HL-60 (cell line): ENCODE data around the gene APOH.

Experiments used
- CTCF ChIP-seq: IDR thresholded peaks from one replicate; pipeline ENCODE4 v1.5.1; 2011; ENCODE audit warnings: low read length, control low read depth, inconsistent platforms; ENCODE audit not compliant: insufficient read depth
- GABPA ChIP-seq: IDR thresholded peaks from 2 replicates; pipeline ENCODE4 v1.6.1; 2012; ENCODE audit warnings: low read depth
- REST ChIP-seq: IDR thresholded peaks from 2 replicates; pipeline ENCODE4 v1.6.1; 2012; ENCODE audit warnings: low read depth; ENCODE audit not compliant: insufficient replicate concordance

GRCh38 chr17:66183529-66183928 lies 45.7 kb downstream of the APOH start:
- TF ChIP-seq REST = no peak
- TF ChIP-seq CTCF = no peak
- TF ChIP-seq GABPA = no peak
